Fibroblast of pulmonary artery (primary cell): ENCODE measurements around the gene PTPRD.

Source experiments
- DNase-seq: peaks from one replicate; pipeline ENCODE4 v3.0.0-alpha.2; 2010; ENCODE audit warnings: low read depth
- H3K4me3 ChIP-seq: replicated peaks from 2 replicates; pipeline ENCODE4 v1.5.1; 2011; ENCODE audit warnings: low read depth, mild to moderate bottlenecking, control low read depth, low read length, moderate library complexity
- TF ChIP-seq, protein P1 (sequence below): IDR thresholded peaks from 2 replicates; pipeline ENCODE4 v1.5.1; 2011; ENCODE audit warnings: mild to moderate bottlenecking, control low read depth, low read length, inconsistent platforms; ENCODE audit errors: missing control alignments

The PTPRD gene

DNA sequence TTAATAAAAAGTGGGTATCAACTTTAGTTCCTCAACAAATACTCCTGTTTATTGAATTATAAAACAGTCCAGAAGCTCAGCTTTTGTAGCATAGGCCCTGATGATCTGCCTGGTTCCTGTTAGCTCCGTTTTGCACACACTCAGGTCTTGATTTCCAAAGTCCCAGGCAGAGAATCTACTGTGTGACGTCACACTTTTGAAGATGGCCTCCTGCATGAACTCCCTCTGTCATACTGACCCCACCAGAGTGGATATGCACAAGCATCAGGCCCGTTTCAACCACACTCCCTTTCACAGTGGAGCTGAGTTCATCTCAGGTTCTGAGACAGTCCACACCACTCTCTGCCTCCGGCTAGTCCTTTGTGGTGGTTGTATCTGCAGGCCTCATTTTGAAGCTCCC, 353.1 kb downstream of the PTPRD start:
- TF ChIP-seq, protein P1, sequence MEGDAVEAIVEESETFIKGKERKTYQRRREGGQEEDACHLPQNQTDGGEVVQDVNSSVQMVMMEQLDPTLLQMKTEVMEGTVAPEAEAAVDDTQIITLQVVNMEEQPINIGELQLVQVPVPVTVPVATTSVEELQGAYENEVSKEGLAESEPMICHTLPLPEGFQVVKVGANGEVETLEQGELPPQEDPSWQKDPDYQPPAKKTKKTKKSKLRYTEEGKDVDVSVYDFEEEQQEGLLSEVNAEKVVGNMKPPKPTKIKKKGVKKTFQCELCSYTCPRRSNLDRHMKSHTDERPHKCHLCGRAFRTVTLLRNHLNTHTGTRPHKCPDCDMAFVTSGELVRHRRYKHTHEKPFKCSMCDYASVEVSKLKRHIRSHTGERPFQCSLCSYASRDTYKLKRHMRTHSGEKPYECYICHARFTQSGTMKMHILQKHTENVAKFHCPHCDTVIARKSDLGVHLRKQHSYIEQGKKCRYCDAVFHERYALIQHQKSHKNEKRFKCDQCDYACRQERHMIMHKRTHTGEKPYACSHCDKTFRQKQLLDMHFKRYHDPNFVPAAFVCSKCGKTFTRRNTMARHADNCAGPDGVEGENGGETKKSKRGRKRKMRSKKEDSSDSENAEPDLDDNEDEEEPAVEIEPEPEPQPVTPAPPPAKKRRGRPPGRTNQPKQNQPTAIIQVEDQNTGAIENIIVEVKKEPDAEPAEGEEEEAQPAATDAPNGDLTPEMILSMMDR: no peak
- DNase-seq: no peak
- no peak overlapping the region for H3K4me3 ChIP-seq

DNA sequence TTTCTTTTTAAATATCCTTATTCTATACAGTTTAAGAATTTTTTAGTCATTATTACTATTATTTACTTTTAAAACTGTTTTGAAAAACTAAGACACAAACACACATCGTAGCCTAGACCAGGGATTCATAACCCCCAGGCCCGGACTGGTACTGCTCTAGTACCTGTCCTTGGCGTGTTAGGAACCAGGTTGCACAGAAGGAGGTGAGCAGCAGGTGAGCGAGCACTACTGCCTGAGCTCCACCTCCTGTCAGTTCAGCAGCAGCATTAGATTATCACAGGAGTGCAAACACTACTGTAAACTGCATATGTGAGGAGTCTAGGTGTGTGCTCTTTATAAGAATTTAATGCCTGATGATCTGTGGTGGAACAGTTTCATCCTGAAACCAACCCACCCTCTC, 357.0 kb downstream of the PTPRD start:
- no peak for DNase-seq
- H3K4me3 ChIP-seq: no peak overlapping the region
- TF ChIP-seq, protein P1: no peak

DNA sequence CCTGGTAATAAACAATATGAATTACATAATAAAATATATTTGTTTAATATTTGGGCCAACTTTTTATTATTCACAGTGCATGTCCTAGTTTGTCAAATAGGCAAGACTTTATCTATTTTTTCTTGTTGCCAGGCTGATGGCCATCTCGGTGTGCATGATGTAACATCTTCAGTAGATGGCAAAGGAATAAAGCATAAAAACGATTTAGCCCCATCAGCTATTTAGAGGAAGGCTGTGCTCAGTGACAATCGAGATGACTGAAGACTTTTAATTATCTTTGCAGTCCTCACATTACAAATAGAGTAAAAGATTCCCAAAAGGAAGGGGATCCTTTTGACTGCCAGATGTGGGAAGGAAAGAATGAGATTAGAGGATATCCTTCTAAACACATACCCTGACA, 358.5 kb downstream of the PTPRD start:
- no peak overlapping the region for H3K4me3 ChIP-seq
- no peak for DNase-seq
- TF ChIP-seq, protein P1: no peak

DNA sequence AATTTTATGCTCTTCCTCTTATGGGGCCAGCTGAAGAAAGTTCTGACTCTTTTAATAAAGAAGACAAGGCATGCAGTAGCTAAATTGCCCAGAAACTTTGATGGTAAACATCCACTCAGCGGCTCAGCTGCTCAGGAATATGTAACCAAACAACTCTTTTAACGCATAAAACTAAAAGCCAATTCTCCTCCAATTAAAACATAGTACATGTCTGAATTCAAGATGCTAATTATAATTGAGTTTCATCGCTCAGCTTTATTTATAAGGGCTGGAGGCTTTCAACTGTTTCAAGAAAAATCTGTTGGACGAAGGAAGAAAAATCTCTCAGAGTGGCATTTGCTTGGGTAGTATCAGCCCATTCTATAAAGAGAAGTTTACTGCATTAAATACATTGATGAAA, 359.5 kb downstream of the PTPRD start:
- TF ChIP-seq, protein P1: no peak
- no peak for DNase-seq
- H3K4me3 ChIP-seq: no peak overlapping the region

DNA sequence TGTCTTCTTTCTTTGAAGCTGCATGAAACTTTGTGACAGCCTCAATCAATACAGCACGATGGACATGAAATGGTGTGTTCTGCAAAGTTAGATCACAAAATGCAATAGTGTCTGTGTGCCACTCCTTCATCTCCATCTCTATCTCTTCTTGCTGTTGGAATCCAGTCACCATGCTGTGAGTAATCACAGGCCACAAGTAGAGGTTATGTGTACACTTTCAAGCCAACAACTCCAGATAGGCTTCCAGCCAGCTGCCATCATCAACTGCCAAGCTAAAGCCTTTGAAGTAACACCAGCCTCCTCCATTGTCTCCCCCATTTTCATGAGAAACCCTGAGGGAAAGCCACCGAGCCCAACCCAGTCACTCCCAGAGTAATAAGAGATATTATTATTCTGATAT, 360.6 kb downstream of the PTPRD start:
- TF ChIP-seq, protein P1: no peak
- no peak overlapping the region for H3K4me3 ChIP-seq
- no peak for DNase-seq

DNA sequence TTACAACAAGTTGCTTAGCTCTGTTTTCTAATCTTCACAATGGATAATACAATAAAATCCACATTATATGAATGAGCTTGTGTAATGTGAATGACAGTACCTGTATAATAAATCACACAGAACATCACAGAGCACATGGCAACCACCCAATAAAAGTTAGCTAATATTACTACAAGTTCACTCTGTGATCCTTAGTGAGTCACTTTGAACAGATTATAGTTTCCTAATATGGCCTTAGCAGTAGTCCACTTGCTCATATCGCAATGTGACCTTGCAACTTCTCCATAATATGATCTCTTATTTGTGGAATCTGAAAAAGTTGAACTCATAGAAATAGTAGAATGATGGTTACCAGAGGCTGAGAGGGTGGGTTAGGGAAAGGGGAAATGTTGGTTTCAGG, 361.3 kb downstream of the PTPRD start:
- H3K4me3 ChIP-seq: no peak overlapping the region
- TF ChIP-seq, protein P1: no peak
- DNase-seq: peak; percentile 63

DNA sequence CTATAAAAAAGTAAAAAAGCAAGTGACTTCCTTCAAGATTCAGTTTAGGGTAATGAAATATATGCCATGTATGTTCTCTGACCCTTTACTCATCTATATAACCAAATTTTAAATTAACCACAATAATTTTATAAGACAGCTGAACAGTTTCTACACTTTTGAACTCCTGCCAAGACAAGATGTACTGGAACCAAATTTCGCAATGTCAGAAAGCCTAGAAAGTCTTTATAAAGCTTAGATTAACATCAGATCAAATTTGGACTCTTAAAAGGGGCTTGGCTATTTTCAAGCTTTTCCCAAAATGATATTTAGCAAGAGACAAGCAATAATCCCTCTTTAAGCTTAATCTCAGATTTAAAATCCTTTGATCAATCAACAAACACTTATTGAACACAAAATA, 362.6 kb downstream of the PTPRD start:
- TF ChIP-seq, protein P1: no peak
- DNase-seq: peak; percentile 43
- H3K4me3 ChIP-seq: no peak overlapping the region
